Fibroblast of skin of left biceps (primary cell): ENCODE data around the gene LRP3.

ENCODE experiments used
- DNase-seq, 2 experiments: peaks; one replicate each; pipeline ENCODE4 v3.0.0-alpha.2; 2013; ENCODE audit warnings: low read depth in 2 of 2

LRP3 gene

GRCh38 chr19:33252971-33253370 is 58.8 kb downstream of the LRP3 start:
- no peak for DNase-seq

GRCh38 chr19:33254245-33254824 is 60.2 kb downstream of the LRP3 start:
- no peak for DNase-seq

GRCh38 chr19:33255781-33256180 is 61.7 kb downstream of the LRP3 start:
- no peak for DNase-seq

- DNase-seq, result no peak
These were observed 62.1 kb downstream of the LRP3 start for GRCh38 chr19:33256261-33256660.

GRCh38 chr19:33257828-33258227 is 63.7 kb downstream of the LRP3 start:
- DNase-seq, result no peak
